Hepatocyte (in vitro differentiated cells): Measurements from ENCODE around the gene TLR3. TPM values are rescaled to one million over a fixed set of nuclear protein-coding genes. Genes with fewer than 3 reads are reported as not detected.
A peak's percentile ranks its signal among the peaks of the same experiment; 100 is the strongest.

Experiments used
- DNase-seq: peaks from one replicate; pipeline ENCODE4 v3.0.0-alpha.2; 2016; ENCODE audit warnings: low spot score
- H2AFZ ChIP-seq: fragments of 200-600 bp; sonication (generic); 2 replicates; pipeline ENCODE4 v1.6.0; 2016; ENCODE audit warnings: antibody characterized with exemption, mild to moderate bottlenecking
- H3K27ac ChIP-seq: fragments of 200-600 bp; sonication (generic); 2 replicates; pipeline ENCODE4 v1.5.1; 2016; ENCODE audit warnings: mild to moderate bottlenecking
- H3K27me3 ChIP-seq: fragments of 200-600 bp; sonication (generic); 2 replicates; pipeline ENCODE4 v1.6.1; 2016
- H3K36me3 ChIP-seq: fragments of 200-600 bp; sonication (generic); replicated peaks from 2 replicates; pipeline ENCODE4 v1.5.1; 2016; ENCODE audit warnings: low read depth; ENCODE audit not compliant: insufficient read depth
- H3K4me1 ChIP-seq: fragments of 200-600 bp; sonication (generic); 2 replicates; pipeline ENCODE4 v1.5.1; 2016; ENCODE audit warnings: mild to moderate bottlenecking, moderate library complexity; ENCODE audit not compliant: insufficient read depth
- H3K4me2 ChIP-seq: fragments of 200-600 bp; sonication (generic); 2 replicates; pipeline ENCODE4 v1.6.0; 2016
- H3K4me3 ChIP-seq: fragments of 200-600 bp; sonication (generic); 2 replicates; pipeline ENCODE4 v1.5.1; 2016; ENCODE audit warnings: mild to moderate bottlenecking
- H3K79me2 ChIP-seq: fragments of 200-600 bp; sonication (generic); 2 replicates; pipeline ENCODE4 v1.6.0; 2017; ENCODE audit warnings: mild to moderate bottlenecking
- H3K9me2 ChIP-seq: fragments of 200-600 bp; sonication (generic); replicated peaks from 2 replicates; pipeline ENCODE4 v1.6.0; 2017; ENCODE audit warnings: mild to moderate bottlenecking; ENCODE audit not compliant: insufficient read depth
- H3K9me3 ChIP-seq: fragments of 200-600 bp; sonication (generic); 2 replicates; pipeline ENCODE4 v1.5.1; 2016; ENCODE audit warnings: low read depth, mild to moderate bottlenecking
- H4K20me1 ChIP-seq: fragments of 200-600 bp; sonication (generic); 2 replicates; pipeline ENCODE4 v1.6.0; 2016; ENCODE audit warnings: mild to moderate bottlenecking; ENCODE audit not compliant: insufficient read depth, poor library complexity, severe bottlenecking
- EZH2 ChIP-seq: fragments of 200-600 bp; sonication (generic); IDR thresholded peaks from 2 replicates; pipeline ENCODE4 v1.6.1; 2016; ENCODE audit warnings: antibody characterized with exemption, mild to moderate bottlenecking, borderline replicate concordance
- EZH2phosphoT487 ChIP-seq: fragments of 200-600 bp; sonication (generic); IDR thresholded peaks from one replicate; pipeline ENCODE4 v1.6.1; 2018; ENCODE audit warnings: antibody characterized with exemption, mild to moderate bottlenecking, low read depth, moderate library complexity; ENCODE audit not compliant: unreplicated experiment, severe bottlenecking
- WGBS: methylation state at CpG from one replicate; pipeline ENCODE4 v1.1.6; 2016; ENCODE audit warnings: low lambda C conversion rate; ENCODE audit errors: missing lambda C conversion rate; 5-methylcytosine and 5-hydroxymethylcytosine counted together
- polyA plus RNA-seq: library from polyadenylated mRNA; unstranded; fragments of >200 nt; fragmentation: Nextera tagmentation; extraction: Ambion mirVana; gene quantifications from 2 replicates; pipeline ENCODE4 v1.2.1, GENCODE V29; 2016
- total RNA-seq: library from RNA; depleted of rRNA; stranded (reverse); fragments of >200 nt; gene quantifications from 2 replicates; pipeline ENCODE4 v1.2.3, GENCODE V29; 2014
- TF ChIP-seq, protein P1 (sequence below): fragments of 200-600 bp; sonication (generic); IDR thresholded peaks from 2 replicates; pipeline ENCODE4 v1.5.1; 2016; ENCODE audit warnings: antibody characterized with exemption, mild to moderate bottlenecking; ENCODE audit not compliant: poor library complexity

TLR3 gene
- total and polyA plus RNA-seq, 2 experiments from 2014 or later: 1.6 to 7.3 TPM

DNA sequence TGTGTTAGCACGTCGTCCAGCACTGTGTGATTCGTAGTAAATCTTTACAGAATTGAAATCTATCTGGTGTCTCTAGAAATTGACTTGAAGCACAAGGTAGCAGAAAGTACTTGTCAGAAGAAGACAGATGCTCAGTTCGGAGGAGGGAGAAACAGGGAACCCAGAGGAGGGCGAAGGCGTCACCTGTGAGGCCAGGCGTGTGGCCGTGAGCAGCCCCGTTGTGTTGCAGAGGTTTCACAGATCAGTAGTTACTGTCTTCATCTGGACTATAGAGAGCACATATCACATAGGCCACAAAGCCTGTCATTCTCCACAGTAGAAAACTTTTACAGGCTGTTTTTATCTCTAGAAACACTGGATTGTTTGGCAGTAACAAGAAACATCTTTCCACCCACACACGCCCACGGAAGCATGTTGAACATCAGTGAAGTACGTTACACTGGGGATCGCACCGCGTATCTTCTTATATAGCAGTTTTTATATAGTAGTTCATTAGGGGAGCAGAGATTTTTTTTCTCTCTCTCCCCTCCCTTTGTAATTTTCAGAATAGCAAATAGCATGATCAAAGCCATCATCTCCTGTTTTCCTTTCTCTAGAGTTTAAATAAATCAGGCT lies 48.1 kb upstream of the TLR3 start:
- no peaks in the 10 kb centered on the region for H4K20me1 ChIP-seq
- H2AFZ ChIP-seq: no peak overlapping the region
- H3K4me1 ChIP-seq: peaks cover 7% of the 10 kb centered on the region
- no peaks in the 10 kb centered on the region for H3K27me3 ChIP-seq
- peak overlapping the region; percentile 64 for H3K4me2 ChIP-seq
- no peak for DNase-seq
- no peak overlapping the region for H3K4me3 ChIP-seq
- H3K9me3 ChIP-seq: no peaks in the 10 kb centered on the region
- no peak overlapping the region for H3K27ac ChIP-seq
- TF ChIP-seq EZH2: no peak
- TF ChIP-seq EZH2phosphoT487: no peak
- TF ChIP-seq, protein P1, sequence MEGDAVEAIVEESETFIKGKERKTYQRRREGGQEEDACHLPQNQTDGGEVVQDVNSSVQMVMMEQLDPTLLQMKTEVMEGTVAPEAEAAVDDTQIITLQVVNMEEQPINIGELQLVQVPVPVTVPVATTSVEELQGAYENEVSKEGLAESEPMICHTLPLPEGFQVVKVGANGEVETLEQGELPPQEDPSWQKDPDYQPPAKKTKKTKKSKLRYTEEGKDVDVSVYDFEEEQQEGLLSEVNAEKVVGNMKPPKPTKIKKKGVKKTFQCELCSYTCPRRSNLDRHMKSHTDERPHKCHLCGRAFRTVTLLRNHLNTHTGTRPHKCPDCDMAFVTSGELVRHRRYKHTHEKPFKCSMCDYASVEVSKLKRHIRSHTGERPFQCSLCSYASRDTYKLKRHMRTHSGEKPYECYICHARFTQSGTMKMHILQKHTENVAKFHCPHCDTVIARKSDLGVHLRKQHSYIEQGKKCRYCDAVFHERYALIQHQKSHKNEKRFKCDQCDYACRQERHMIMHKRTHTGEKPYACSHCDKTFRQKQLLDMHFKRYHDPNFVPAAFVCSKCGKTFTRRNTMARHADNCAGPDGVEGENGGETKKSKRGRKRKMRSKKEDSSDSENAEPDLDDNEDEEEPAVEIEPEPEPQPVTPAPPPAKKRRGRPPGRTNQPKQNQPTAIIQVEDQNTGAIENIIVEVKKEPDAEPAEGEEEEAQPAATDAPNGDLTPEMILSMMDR: no peak
- H3K79me2 ChIP-seq: no peaks in the 10 kb centered on the region
- H3K9me2 ChIP-seq: no peaks in the 10 kb centered on the region
- no peaks in the 10 kb centered on the region for H3K36me3 ChIP-seq
- 76% methylated on average over 15 of the region's 15 CpGs for WGBS

DNA sequence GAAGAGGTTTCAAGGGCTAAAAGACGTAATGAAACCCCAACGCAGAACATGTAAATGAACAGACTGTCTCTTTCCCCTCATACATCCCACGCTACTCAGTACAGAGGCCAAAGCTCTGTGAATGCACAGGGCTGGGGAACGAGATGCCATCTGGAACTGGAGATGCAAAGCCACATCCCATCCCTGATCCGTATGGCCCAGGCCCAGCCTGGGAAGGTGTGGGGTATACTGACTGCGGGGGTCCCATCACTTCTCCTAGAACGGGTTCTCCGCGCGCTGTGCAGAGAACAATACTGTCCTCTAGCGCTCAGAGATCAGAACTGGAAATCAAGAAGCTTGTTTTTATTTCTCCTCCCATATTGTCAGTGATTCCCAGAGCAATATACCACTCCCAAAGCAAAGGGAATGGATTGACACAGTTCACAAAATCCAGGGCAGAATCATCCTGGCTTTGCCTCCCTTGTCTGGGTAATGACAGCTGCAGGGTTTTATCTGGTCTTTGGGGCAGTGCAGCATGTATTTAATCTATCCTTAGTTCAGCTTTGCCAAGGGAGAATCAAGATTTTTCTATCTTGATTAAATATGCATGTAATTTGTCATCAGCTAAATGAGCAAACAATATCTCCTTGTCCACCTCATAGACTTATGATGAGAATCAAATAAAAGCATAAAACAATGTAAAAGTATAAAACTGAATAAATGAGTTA lies 47.3 kb upstream of the TLR3 start:
- Histone ChIP-seq H3K4me2 (peak overlapping the region; percentile 64), H3K79me2 (no peaks in the 10 kb centered on the region), H3K4me3 (no peak overlapping the region), H2AFZ (no peak overlapping the region), H3K9me3 (no peaks in the 10 kb centered on the region), H3K9me2 (no peaks in the 10 kb centered on the region), H3K27ac (no peak overlapping the region), H4K20me1 (no peaks in the 10 kb centered on the region), H3K27me3 (no peaks in the 10 kb centered on the region), H3K36me3 (no peaks in the 10 kb centered on the region), H3K4me1 (peaks cover 7% of the 10 kb centered on the region)
- peak; percentile 64 for DNase-seq
- WGBS: 18% methylated on average over 11 of the region's 11 CpGs
- TF ChIP-seq, protein P1: peak; percentile 85
- TF ChIP-seq EZH2phosphoT487: no peak

DNA sequence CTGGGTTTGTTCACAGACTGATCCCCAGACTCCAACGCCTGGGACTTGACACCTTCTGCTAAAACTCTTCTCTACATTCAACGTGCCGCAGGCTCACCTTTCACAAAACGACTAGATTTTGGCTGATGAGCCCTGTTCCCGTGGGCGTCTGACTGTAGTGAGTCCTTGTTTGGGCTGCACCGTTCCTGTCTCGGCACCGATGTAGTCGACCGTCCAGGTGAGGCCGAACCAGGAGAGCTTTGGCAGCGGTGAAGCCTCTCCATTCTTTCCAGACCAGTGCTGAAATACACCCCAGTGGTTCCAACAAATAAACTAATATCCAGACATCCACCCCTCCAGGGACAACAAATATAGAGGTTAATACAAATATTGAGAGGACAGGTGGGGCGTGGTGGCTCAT lies 45.0 kb upstream of the TLR3 start:
- no peak for DNase-seq
- Histone ChIP-seq H3K79me2 (no peaks in the 10 kb centered on the region), H3K9me2 (no peaks in the 10 kb centered on the region), H3K4me3 (no peak overlapping the region), H3K27ac (no peak overlapping the region), H3K4me1 (peaks cover 9% of the 10 kb centered on the region), H2AFZ (no peak overlapping the region), H3K4me2 (no peak overlapping the region), H4K20me1 (no peaks in the 10 kb centered on the region), H3K36me3 (no peaks in the 10 kb centered on the region), H3K9me3 (no peaks in the 10 kb centered on the region), H3K27me3 (no peaks in the 10 kb centered on the region)
- 95% methylated on average over 14 of the region's 14 CpGs for WGBS
- no peak for TF ChIP-seq EZH2
- TF ChIP-seq EZH2phosphoT487: no peak
- TF ChIP-seq, protein P1: no peak
